ENCODE data around the gene KRTAP19-7.

KRTAP19-7 gene

GRCh38 chr21:30561264-30561895 lies at the start of gene KRTAP19-7:
KRTAP19-7 (minus strand) TSS chr21:30561314; CDS start chr21:30561289, 25 bp downstream.
- no peak for DNase-seq

GRCh38 chr21:30605968-30606367 lies 44.9 kb upstream of the KRTAP19-7 start:
- DNase-seq = no peak

GRCh38 chr21:30600787-30601186 lies 39.7 kb upstream of the KRTAP19-7 start, which contains the start of gene KRTAP22-1:
KRTAP22-1 (plus strand) TSS chr21:30601087.
- no peak for DNase-seq

- no peak for DNase-seq
These were observed 37.7 kb upstream of the KRTAP19-7 start, which contains the start of gene KRTAP6-2 for GRCh38 chr21:30598802-30599201. KRTAP6-2 (minus strand) TSS chr21:30598902; CDS start chr21:30598874, 28 bp downstream.

GRCh38 chr21:30592140-30592539 lies 31.0 kb upstream of the KRTAP19-7 start, which contains the start of gene KRTAP6-3:
KRTAP6-3 (plus strand) TSS chr21:30592440; CDS start chr21:30592446, 6 bp downstream.
- no peak for DNase-seq

GRCh38 chr21:30590297-30590696 lies 29.2 kb upstream of the KRTAP19-7 start, which contains the start of gene KRTAP22-2:
KRTAP22-2 (minus strand) TSS chr21:30590397.
- no peak for DNase-seq

GRCh38 chr21:30582870-30583269 lies 21.8 kb upstream of the KRTAP19-7 start:
- no peak for DNase-seq

- DNase-seq = no peak
These were observed 19.0 kb upstream of the KRTAP19-7 start for GRCh38 chr21:30580132-30580531.

- DNase-seq = no peak
These were observed 18.2 kb upstream of the KRTAP19-7 start for GRCh38 chr21:30579346-30579745.

GRCh38 chr21:30577766-30578165 lies 16.7 kb upstream of the KRTAP19-7 start:
- no peak for DNase-seq

GRCh38 chr21:30567617-30568016 lies 6.5 kb upstream of the KRTAP19-7 start:
- DNase-seq = no peak

- no peak for DNase-seq
These were observed 2.5 kb upstream of the KRTAP19-7 start for GRCh38 chr21:30563630-30564029.

GRCh38 chr21:30563072-30563471 lies 2.0 kb upstream of the KRTAP19-7 start:
- no peak for DNase-seq

- DNase-seq = no peak
These were observed 843 bp upstream of the KRTAP19-7 start for GRCh38 chr21:30561957-30562356.

- no peak for DNase-seq
These were observed 6.0 kb downstream of the KRTAP19-7 start for GRCh38 chr21:30555095-30555494.

GRCh38 chr21:30552782-30553181 lies 8.3 kb downstream of the KRTAP19-7 start:
- DNase-seq = no peak

GRCh38 chr21:30541764-30542163 lies 19.4 kb downstream of the KRTAP19-7 start, which contains the start of gene KRTAP19-6:
KRTAP19-6 (minus strand) TSS chr21:30541864; CDS start chr21:30541833, 31 bp downstream.
- DNase-seq = no peak

- DNase-seq = no peak
These were observed 42.2 kb downstream of the KRTAP19-7 start for GRCh38 chr21:30518876-30519275.

- no peak for DNase-seq
These were observed 45.4 kb downstream of the KRTAP19-7 start for GRCh38 chr21:30515681-30516080.

All from EL (cell line).